NCI-H1436 (cell line): ENCODE data around the gene CTSW.

Source experiments
- DNase-seq: peaks from one replicate; lab custom pipeline; 2025; lab: John Stamatoyannopoulos, UW

CTSW gene

DNA sequence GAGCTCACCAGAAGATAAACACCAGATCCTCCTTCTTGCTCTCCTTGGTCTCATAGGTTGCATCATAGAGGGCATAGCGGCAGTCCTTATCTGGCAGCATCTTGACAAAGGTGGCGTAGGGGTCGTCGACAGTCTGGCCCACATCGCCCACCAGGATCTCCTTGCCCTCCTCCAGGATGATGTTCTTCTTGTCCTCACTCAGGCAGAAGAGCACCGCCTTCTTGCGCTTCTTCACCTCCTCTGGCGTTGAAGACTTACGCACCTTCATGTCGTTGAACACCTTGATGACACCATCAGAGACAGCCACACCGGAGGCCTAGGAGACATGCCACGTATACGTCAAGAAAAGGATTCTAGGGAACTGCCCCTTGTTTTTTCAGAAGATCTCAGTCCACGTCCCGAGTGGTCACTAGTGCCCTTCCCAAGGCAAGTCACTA lies 23.7 kb upstream of the CTSW start:
- DNase-seq, result no peak

DNA sequence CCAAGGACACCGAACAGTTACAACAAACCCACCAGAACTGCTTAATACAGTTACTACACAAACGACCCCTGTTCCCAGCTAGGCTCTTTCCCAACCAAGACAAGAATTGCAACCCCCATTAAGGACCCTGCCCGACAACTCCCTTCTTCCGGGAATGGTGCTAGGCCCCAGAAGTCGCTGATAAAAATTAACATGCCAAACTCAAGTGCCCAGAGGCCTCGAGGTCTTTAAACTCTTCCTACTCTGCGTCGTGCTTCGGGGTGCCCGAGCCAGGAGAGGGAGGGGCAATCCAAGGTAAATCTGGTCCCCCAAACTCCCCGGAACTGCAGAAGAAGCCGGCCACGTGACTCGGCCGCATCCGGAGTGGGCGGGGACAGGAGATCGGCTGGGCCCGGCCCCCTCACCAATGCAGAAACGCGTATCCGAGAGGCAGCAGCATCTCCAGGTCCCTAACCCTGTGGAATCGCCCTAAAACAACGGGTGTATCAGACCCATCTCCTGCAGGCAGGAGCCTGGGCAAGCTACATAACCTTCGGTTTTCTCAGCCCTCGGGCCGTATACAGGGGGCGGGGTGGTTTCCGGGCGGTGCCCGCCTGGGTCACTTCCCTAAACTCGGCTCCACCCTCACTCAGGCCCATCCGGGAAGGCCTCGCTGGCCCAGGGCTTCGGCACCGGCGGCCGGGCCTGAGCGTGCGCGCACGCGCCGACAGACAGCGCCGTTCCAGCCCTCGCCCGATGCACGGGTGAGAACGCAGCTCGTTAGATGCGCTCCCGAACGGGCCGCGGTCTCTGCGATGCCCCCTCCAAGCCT lies 22.7 kb upstream of the CTSW start:
- DNase-seq, result peak; percentile 54

DNA sequence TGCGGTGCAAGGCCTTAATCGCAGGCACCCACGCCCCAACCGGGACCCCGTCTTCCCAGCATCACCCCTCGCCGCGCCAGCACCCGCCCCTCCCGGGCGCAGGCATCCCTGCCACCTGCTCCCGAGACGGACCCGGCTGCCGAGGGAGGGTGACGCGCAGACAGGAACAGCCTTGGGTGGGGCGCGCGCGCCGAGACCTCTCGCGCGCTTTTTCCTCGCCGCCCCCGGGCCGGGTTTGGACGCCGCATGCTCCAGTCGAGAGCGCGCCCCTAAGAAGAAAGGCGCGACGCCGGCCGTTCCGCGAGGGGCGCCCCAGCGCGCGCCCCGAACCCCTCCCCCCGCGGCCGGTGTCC lies 22.2 kb upstream of the CTSW start:
- DNase-seq, result peak; percentile 45

DNA sequence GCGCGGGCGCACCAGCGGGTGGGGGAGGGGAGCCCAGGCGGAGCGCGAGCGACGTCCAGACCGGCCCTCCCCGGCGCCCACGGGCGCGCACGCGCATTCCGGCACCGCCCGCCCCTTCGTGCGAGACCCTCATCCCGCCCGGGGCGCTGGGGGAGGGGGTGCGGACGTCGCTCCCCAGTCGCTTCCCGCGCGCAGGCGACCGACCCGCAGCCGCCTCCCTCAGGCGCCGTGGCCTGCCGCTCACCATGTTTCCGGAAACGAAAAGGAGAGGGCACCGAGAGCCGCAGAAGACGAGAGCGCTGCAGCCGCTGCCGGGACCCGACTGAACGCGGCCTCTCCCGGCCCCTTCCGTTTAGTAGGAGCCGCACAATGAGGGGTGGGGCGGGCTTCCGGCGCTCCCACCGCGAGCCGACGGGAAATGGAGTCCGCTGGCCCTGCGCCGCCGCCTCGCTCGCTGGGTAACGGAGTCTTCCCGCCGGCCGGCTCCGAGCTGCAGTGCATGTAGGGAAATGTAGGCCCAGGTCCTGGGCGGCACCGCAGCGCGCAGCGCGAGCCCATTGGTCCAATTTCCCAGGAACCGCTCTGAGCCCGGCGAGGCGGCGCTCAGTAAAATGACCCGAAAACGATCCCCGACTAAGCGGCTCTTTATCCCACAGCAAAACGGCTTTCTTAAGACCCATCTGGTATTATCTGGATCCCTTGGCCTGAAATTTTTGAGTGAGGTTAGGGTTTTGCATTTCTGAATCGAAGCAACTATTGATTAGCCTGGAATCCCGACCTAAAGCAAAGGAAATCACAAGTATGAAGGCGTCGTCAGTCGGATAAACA lies 21.6 kb upstream of the CTSW start, which contains the start of gene CFL1:
Gene CFL1 (minus strand): TSS at position 328 of the 828 bp plus-strand sequence. CDS start 81 bp downstream, at position 247.
- peak; percentile 95 for DNase-seq

DNA sequence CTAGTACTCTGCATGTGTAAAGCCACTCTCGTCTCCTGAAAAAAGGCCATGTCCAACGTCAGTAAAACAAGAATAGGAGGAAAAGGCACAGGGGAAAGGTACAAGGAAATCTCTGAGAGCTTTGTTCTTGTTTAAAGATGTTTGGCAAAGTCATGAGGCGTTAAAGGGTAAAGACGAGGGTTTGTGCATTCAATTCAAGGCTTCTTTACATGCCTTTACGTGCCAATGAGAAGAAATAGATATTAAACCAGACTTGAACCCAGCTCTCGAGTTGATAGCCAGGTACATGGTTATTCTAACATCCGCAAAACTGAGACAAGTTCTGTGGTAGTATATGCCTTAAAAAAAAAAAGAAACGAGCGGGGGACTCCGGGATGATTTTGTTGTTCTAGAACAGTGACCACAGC lies 21.0 kb upstream of the CTSW start:
- DNase-seq, result no peak

DNA sequence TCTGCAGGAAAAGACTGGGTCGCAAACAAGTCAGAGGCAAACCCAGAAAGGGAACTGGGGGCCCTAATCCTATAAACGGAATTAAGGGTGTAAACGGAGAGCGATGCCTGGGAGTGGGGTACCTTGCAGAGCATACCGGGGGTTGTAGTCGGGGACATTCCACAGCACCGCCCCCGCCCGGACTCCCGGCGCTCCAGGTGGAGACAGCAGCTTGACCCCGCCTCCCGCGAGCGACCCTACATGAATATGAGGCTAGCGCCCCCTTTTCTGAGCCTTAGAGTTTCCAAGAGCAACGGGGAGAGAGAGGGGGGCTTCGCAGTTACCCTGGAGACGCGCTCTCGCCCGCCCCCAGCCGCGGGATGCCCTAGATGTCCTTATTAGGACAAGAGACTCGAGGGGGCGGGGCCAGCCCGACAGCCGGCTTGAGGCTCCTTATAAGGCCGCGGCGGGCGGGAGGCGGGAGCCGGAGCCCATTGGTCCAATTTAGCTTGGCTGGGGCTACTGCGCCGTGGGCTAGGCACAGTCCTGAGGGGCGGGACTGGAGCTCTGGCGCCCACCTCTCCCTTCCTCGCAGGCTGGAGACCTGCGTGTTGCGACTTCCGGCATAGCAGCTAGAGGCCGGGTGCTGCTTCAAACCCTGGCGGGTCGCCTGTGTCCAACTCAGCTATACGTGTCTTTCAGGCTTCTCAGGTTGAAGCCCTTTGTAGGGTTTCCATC lies 20.4 kb upstream of the CTSW start:
- DNase-seq, result peak; percentile 96

DNA sequence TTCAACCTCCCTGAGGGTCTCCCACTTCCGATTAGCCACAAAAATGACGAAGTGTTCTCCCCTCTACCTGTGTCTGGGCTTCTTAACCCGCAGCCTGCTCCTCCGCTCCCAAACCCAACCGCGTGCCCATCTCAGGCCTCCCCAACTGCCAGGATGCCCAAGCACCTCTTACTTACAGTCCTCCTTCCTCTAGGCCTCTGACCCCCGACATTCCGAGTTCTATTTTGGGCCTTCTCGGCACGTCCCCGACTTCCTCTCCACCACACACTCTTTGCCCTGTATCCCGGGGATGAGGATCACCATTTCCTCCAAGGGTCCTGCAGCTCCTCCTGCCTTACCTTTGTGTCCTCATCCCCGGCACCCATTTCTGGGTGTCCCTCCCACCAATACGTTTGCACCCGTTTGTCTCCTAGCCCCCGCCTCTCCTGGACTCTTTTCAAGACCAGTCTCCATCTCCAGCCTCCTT lies 19.8 kb upstream of the CTSW start:
- DNase-seq, result no peak

DNA sequence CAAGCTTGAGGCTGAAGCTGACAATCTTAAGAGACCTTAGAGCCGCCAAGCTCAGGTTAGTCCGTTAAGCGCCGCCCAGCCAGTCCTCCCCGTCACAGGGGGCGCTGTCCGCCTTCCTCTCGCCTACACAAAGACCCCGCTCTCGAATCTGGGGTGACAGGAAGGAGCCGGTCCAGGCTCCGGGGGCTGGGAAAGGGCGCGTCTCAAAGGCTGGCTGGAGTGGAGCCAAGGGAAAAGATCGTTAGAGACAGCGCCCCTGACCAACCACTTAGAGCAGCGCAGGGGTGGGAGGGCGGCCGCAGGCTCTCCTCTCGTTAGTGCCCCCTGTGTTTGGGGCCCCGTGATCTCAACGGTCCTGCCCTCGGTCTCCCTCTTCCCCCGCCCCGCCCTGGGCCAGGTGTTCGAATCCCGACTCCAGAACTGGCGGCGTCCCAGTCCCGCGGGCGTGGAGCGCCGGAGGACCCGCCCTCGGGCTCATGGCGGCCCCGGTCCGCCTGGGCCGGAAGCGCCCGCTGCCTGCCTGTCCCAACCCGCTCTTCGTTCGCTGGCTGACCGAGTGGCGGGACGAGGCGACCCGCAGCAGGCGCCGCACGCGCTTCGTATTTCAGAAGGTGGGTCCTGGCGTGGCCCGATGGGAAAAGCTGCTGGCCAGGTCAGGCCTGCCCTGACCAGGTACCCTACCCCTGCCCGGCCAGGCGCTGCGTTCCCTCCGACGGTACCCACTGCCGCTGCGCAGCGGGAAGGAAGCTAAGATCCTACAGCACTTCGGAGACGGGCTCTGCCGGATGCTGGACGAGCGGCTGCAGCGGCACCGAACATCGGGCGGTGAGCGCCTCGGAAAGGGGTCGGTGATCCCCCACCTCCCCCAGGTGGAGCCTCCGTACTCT lies 19.1 kb upstream of the CTSW start, which contains the start of gene MUS81:
Gene MUS81 (plus strand): TSS at position 156 of the 887 bp plus-strand sequence. CDS start 321 bp downstream, at position 477.
- DNase-seq, result peak; percentile 95

DNA sequence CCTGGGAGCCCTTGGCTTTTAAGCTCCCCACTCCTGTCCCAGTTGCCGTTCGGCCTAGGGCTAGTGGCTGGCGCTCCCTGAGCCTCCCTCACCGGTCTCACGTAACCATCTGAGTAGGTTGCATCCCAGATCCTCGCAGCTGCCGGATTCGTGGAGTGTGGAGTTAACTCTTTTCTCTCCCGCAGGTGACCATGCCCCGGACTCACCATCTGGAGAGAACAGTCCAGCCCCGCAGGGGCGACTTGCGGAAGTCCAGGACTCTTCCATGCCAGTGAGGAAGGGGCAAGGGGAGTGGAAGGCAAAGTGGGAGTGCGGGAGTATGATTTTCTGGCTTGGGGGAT lies 18.5 kb upstream of the CTSW start:
- DNase-seq, result no peak

DNA sequence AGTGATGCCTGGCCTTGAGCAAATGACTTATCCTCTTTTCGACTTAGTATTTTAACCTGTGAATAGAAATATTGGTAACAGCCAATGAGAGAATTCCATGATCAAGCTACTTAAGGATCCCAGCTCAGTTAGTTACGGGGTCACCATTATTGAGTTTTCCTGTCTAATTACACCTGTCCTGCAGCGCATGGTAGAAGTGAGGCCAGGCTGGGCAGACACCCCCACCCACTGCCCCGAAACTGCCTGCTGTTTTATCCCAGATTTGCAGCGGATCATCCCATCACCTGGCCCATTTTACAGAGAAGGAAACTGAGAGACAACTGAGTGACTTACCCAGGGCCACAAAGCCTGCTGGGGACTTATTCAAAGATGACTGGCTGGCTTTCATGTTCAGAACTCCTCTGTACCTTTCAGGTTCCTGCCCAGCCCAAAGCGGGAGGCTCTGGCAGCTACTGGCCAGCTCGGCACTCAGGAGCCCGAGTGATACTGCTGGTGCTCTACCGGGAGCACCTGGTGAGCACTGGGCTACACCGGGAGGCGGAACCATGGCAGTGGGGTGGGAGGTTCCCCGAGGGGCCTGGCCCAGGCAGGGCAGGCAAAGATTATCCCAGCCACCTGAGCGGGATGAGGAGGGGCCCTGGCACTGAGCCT lies 18.0 kb upstream of the CTSW start:
- DNase-seq, result no peak

DNA sequence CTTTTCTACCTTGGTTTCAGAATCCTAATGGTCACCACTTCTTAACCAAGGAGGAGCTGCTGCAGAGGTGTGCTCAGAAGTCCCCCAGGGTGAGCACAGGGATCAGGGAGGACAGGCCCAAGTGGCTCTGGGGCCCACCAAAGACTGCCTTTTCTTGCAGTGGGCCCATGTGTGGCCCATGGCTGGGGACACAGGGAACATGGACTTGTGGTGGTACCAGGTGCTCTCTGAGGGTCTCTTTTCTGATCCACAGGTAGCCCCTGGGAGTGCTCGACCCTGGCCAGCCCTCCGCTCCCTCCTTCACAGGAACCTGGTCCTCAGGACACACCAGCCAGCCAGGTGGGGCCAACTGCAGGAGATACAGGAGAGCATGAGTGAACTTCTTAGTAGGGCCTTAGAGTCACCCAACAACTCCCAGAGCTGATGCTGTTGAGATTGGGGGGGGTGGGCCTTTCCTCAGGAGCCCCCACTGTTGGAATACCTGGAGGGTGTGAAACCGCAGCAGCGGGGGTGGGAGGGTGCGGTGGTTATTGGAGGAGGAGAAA lies 17.4 kb upstream of the CTSW start:
- no peak for DNase-seq

DNA sequence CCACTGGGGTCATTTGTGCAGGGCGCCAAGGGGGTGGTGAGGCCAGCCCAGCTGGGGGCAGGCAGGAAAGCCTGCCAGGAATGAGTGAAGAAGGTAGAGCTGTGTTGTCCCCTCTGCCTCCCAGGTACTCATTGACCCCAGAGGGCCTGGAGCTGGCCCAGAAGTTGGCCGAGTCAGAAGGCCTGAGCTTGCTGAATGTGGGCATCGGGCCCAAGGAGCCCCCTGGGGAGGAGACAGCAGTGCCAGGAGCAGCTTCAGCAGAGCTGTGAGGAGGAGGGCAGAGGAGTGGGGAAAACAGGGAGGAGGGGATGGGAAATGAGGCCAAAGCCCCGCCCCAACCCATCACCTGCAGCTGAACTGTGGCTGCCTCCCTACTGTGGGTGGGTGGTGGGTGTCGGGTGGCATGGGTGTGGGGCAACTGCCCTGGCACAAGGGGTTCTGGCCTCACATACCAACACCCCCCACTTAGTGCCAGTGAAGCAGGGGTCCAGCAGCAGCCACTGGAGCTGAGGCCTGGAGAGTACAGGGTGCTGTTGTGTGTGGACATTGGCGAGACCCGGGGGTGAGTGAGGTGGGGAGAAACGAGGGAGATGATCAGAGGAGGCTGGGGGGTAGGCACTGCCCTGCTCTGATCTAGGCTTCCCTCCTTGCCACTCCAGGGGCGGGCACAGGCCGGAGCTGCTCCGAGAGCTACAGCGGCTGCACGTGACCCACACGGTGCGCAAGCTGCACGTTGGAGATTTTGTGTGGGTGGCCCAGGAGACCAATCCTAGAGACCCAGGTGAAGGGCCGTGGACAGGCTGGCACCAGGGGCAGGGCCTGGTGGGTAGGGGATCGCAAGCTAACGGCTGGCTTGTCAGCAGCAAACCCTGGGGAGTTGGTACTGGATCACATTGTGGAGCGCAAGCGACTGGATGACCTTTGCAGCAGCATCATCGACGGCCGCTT lies 16.4 kb upstream of the CTSW start:
- DNase-seq, result no peak

DNA sequence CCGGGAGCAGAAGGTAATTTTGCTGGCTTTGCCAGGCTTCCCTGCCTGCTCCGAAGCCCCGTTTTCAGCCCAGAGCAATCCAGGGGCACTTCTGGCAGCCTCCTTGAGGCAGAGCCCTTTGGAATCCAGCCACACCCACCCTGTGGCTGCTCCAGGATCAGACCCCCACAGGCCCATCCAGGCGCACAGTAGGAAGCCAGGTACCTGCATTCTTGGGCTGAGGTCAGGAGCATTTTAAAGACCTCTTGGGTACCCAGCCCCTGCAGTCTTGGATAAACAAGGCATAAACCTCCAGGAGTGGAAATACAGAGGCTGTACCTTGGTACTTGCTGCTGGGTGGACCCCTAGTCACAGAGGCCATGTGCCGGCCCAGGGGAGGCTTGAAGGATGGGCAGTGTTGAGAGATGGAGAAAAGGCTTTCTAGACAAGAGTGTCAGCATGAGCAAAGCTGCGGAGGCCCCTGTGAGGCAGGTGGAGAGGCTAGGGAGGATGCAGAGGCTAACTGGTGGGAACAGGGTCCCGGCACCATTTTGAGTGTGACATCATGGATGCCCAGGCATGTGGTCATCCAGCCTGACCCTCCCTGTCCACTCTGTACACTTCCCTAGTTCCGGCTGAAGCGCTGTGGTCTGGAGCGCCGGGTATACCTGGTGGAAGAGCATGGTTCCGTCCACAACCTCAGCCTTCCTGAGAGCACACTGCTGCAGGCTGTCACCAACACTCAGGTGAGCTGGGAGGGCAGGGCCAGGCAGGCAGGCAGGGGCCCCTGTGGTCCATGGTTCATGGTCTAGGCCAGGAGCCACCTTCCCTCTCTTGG lies 15.5 kb upstream of the CTSW start:
- no peak for DNase-seq

DNA sequence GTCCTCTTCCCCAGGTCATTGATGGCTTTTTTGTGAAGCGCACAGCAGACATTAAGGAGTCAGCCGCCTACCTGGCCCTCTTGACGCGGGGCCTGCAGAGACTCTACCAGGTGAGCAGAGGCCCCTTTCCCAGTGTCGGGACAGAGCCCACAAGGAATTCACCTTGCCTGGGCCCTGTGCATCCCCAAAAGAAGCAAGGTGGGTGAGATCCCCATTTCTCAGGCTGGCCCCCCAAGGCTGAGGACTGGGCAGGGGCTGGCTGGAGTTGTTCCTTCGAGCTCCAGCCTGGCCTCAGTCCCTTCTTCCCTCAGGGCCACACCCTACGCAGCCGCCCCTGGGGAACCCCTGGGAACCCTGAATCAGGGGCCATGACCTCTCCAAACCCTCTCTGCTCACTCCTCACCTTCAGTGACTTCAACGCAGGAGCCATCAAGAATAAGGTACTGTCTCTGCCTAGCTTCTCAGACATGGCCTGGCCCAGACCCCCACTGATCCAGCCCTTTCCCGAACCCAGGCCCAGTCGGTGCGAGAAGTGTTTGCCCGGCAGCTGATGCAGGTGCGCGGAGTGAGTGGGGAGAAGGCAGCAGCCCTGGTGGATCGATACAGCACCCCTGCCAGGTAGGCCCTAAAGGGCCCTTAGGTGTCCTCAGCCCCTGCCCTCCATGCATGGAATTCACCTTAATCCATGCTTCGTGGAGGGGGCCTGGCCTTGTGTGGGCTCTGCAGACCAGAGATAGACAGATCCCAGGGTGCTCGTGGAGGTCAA lies 14.7 kb upstream of the CTSW start:
- no peak for DNase-seq

DNA sequence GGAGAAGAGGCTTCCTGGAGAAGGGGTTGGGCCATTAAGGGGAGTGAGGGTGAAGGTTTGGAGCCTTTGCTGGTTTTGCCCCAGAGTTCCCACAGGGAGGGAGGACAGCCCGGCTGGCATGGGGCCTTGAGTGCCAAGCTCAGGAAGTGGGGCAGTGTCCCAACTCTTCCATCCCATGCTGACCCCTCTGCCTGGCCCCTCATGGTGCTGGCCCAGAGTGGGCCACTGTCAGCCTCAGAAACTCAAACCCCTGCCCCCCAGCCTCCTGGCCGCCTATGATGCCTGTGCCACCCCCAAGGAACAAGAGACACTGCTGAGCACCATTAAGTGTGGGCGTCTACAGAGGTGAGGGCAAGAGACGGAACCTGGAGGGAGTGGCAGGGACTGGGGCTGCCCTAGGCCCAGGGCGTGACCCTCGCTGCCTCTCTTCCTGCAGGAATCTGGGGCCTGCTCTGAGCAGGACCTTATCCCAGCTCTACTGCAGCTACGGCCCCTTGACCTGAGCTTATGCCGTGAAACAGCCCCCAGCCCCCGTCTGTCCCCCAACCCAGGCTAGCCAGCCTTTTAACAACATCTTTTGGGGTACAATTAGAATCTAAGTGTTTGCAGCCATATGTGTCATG lies 14.0 kb upstream of the CTSW start:
- DNase-seq, result no peak

DNA sequence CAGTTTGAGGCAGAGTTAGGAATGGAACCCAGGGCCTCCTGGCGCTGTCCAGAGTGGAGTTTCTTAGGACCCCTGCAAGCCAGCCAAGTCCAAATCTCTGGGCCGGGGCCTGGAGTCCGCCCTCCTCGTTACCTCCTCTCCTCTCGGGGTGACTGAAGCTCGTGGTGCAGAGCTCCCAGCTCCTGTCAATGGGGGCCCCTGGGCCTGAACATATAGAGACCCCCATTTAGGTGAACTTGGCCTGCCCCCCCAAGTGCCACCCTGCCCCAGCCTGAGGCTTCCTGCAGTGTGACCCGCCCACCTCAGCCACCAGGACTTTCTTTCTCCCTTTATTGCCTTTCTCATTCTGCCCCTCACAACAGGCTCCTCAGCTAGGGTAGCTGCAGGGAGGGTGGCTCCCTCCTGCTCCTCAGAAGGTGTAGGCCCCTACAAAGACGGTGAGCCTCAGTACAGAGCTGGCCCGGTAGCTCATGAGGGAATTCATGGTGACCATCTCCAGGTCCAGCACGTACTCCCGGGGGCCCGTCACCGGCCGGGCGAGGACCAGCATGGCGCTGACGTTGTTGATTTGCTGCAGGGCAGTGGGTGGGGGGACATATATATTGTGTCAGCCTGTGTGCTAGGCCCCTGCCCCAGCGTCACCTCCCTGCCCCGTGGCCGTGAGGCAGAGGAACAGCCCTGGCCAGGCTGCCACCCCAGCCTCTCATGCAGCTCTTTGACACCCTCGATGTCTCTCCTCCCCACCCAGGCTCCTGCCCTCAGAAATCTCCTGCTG lies 12.9 kb upstream of the CTSW start:
- DNase-seq, result no peak
